Measurements from ENCODE around the gene GDF3. TPM values are rescaled to one million over a fixed set of nuclear protein-coding genes. Genes with fewer than 3 reads are reported as not detected.

The GDF3 gene
- total RNA-seq (not detected in 2 replicates), polyA plus RNA-seq (not detected in 2 replicates), polyA minus RNA-seq (not detected in 2 replicates)
- total RNA-seq (2013) = not detected

DNA sequence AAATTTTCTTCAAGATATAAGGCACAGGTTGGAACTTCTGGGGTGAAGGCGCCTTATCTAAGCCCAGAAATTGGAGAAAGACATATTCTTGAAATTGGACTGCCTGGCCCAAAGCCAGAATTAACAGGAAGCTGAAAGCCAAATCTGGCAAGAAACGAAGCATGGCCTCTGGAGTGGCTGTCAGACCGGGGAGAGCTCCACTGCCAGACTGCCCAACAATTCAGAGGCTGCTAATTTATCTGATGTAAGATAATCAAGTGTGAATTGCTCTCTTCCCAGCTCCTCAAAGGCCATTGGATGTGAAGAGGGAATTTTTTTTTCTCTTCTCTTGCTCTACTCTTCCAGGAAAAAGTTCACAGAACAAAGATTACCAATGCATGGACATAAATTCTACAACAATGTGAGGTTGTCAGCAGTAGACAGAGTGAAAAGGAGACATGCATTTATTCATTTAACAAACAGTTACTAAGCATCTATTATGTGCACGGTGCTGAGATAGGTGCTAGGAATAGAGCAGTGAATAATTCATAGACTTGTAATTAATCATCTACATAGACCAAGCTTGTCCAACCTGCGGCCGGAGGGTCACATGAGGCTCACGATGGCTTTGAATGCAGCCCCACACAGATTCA lies at the start of gene GDF3:
Gene GDF3 (minus strand): TSS at position 210 of the 632 bp plus-strand sequence. CDS start 47 bp downstream, at position 163.
- no peak within 1 kb of the TSS for H3K27ac Mint-ChIP-seq
- no peak for TF ChIP-seq EZH2 (IDR thresholded peaks at IDR 0.05; ENCODE audit: borderline replicate concordance, insufficient read depth, low read depth, low read length, poor library complexity, severe bottlenecking)
- TF ChIP-seq, protein P1, sequence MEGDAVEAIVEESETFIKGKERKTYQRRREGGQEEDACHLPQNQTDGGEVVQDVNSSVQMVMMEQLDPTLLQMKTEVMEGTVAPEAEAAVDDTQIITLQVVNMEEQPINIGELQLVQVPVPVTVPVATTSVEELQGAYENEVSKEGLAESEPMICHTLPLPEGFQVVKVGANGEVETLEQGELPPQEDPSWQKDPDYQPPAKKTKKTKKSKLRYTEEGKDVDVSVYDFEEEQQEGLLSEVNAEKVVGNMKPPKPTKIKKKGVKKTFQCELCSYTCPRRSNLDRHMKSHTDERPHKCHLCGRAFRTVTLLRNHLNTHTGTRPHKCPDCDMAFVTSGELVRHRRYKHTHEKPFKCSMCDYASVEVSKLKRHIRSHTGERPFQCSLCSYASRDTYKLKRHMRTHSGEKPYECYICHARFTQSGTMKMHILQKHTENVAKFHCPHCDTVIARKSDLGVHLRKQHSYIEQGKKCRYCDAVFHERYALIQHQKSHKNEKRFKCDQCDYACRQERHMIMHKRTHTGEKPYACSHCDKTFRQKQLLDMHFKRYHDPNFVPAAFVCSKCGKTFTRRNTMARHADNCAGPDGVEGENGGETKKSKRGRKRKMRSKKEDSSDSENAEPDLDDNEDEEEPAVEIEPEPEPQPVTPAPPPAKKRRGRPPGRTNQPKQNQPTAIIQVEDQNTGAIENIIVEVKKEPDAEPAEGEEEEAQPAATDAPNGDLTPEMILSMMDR (IDR thresholded peaks at IDR 0.05) = no peak
- Histone ChIP-seq H2AFZ (ENCODE audit: insufficient read depth, low read depth, low read length, poor library complexity, severe bottlenecking) (no peak within 1 kb of the TSS), H3K9ac (ENCODE audit: low read length) (no peak within 1 kb of the TSS), H3K27ac (ENCODE audit: low read length in 2 of 2) (no peak within 1 kb of the TSS), H3K4me1 (ENCODE audit: control insufficient read depth in 2 of 2, insufficient read depth in 2 of 2, low read length in 2 of 2) (peaks cover 5 to 10% of the 10 kb centered on the region in 2 donors), H3K79me2 (ENCODE audit: control insufficient read depth, insufficient read depth, low read length) (no peaks in the 10 kb centered on the region), H3K36me3 (replicated peaks in 1 of 2; ENCODE audit: control extremely low read depth in 1 of 2, control insufficient read depth in 1 of 2, extremely low read depth in 1 of 2, insufficient read depth in 2 of 2, low read length in 1 of 2) (no peaks in the 10 kb centered on the region), H3K4me2 (replicated peaks; ENCODE audit: low read depth, low read length, poor library complexity, severe bottlenecking) (no peak within 1 kb of the TSS), H3K4me3 (ENCODE audit: control extremely low read depth in 1 of 5, extremely low read depth in 1 of 5, insufficient read depth in 1 of 5, low read depth in 2 of 5, low read length in 4 of 5) (no peak within 1 kb of the TSS), H4K20me1 (ENCODE audit: control insufficient read depth, insufficient read depth, low read length, poor library complexity, severe bottlenecking) (no peaks in the 10 kb centered on the region), H3K9me3 (ENCODE audit: control extremely low read depth in 1 of 3, control insufficient read depth in 2 of 3, insufficient read depth in 1 of 3, low read length in 2 of 3) (no peaks in the 10 kb centered on the region), H3K27me3 (replicated peaks in 1 of 4; ENCODE audit: control extremely low read depth in 1 of 4, control insufficient read depth in 3 of 4, insufficient read depth in 4 of 4, low read length in 3 of 4) (peaks cover 0 to 4% (median 2%) of the 10 kb centered on the region in 4 experiments)
- ATAC-seq (ENCODE audit: low read depth) (no peak), DNase-seq (no peak)
- H3K4me3 Mint-ChIP-seq = no peak within 1 kb of the TSS
- peaks cover 20% of the 10 kb centered on the region for H3K27me3 Mint-ChIP-seq
- POLR2A ChIA-PET = no interaction called here
- peaks cover 10% of the 10 kb centered on the region for H3K4me1 Mint-ChIP-seq
- 0% methylated on average over 2 of the region's 7 CpGs for WGBS (ENCODE audit: insufficient coverage)
- intact Hi-C loops (cut with micrococcal nuclease) = no loop called here
- CTCF ChIA-PET = no interaction called here
- no peaks in the 10 kb centered on the region for H3K9me3 Mint-ChIP-seq (ENCODE audit: insufficient read depth)

DNA sequence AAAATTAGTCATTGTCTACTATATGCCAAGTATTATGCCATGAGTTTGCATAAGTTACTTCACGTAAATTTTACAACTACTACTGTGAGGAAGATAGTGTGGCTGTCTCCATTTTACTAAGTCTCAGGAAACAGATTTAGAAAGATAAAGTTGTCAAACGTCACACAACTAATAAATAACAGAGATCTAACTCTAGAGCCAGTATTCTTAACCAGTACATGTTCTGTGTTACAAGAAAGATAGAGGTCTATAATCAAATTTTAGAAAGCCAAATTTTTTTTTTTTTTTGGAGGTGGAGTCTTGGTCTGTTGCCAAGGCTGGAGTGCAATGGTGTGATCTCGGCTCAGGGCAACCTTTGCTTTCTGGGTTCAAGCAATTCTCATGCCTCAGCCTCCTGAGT lies 37.4 kb upstream of the GDF3 start:
- Mint-ChIP-seq H3K4me1 (no peaks in the 10 kb centered on the region), H3K4me3 (no peak overlapping the region), H3K9me3 (ENCODE audit: insufficient read depth) (no peaks in the 10 kb centered on the region), H3K27ac (no peak overlapping the region), H3K27me3 (peaks cover 10% of the 10 kb centered on the region)
- Histone ChIP-seq H3K79me2 (ENCODE audit: control insufficient read depth, insufficient read depth, low read length) (no peaks in the 10 kb centered on the region), H3K36me3 (replicated peaks in 1 of 2; ENCODE audit: control extremely low read depth in 1 of 2, control insufficient read depth in 1 of 2, extremely low read depth in 1 of 2, insufficient read depth in 2 of 2, low read length in 1 of 2) (no peaks in the 10 kb centered on the region), H2AFZ (ENCODE audit: insufficient read depth, low read depth, low read length, poor library complexity, severe bottlenecking) (no peak overlapping the region), H3K27ac (ENCODE audit: low read length in 2 of 2) (no peak overlapping the region), H3K4me1 (ENCODE audit: control insufficient read depth in 2 of 2, insufficient read depth in 2 of 2, low read length in 2 of 2) (no peaks in the 10 kb centered on the region), H3K4me3 (ENCODE audit: control extremely low read depth in 1 of 5, extremely low read depth in 1 of 5, insufficient read depth in 1 of 5, low read depth in 2 of 5, low read length in 4 of 5) (no peak overlapping the region), H3K9ac (ENCODE audit: low read length) (no peak overlapping the region), H3K27me3 (replicated peaks in 1 of 4; ENCODE audit: control extremely low read depth in 1 of 4, control insufficient read depth in 3 of 4, insufficient read depth in 4 of 4, low read length in 3 of 4) (no peaks in the 10 kb centered on the region), H3K4me2 (replicated peaks; ENCODE audit: low read depth, low read length, poor library complexity, severe bottlenecking) (no peak overlapping the region), H3K9me3 (ENCODE audit: control extremely low read depth in 1 of 3, control insufficient read depth in 2 of 3, insufficient read depth in 1 of 3, low read length in 2 of 3) (no peaks in the 10 kb centered on the region), H4K20me1 (ENCODE audit: control insufficient read depth, insufficient read depth, low read length, poor library complexity, severe bottlenecking) (no peaks in the 10 kb centered on the region)
- TF ChIP-seq EZH2 (IDR thresholded peaks at IDR 0.05; ENCODE audit: borderline replicate concordance, insufficient read depth, low read depth, low read length, poor library complexity, severe bottlenecking) = no peak
- TF ChIP-seq, protein P1 (IDR thresholded peaks at IDR 0.05) = no peak
- no peak for ATAC-seq (ENCODE audit: low read depth)
- intact Hi-C loops (cut with micrococcal nuclease) = no loop called here
- CTCF ChIA-PET = no interaction called here
- POLR2A ChIA-PET = no interaction called here
- WGBS (ENCODE audit: insufficient coverage) = 50% methylated on average over 1 of the region's 3 CpGs
- DNase-seq = no peak
